Coronary artery (tissue), 2 donors: ENCODE data around the gene ZNF782.
"Not testable (repeated sequence)": the region's sequence is repeated elsewhere in the genome, so short reads cannot be mapped to it uniquely, and the experiment has no call there.

Source experiments
- DNase-seq: peaks from one replicate; pipeline ENCODE4 v3.0.0-alpha.2; 2017; ENCODE audit warnings: low spot score
- H3K27ac ChIP-seq, 2 donors: fragments of 200-600 bp; sonication (generic); one replicate each; pipeline ENCODE4 v1.5.1; 2016 to 2019
- H3K4me3 ChIP-seq: fragments of 200-600 bp; sonication (generic); 2 replicates; pipeline ENCODE4 v1.5.1; 2016; ENCODE audit warnings: mild to moderate bottlenecking, moderate library complexity
- CTCF ChIP-seq: fragments of 200-600 bp; sonication (generic); IDR thresholded peaks from one replicate; pipeline ENCODE4 v1.5.1; 2019; ENCODE audit warnings: antibody characterized with exemption

Gene ZNF782

GRCh38 chr9:96867079-96867804 lies 12.9 kb upstream of the ZNF782 start:
- H3K27ac ChIP-seq = no peak overlapping the region
- TF ChIP-seq CTCF = no peak
- H3K4me3 ChIP-seq = no peak overlapping the region
- no peak for DNase-seq

- H3K27ac ChIP-seq, DNase-seq, H3K4me3 ChIP-seq: not testable (repeated sequence)
Measured at GRCh38 chr9:96865240-96865639, 10.9 kb upstream of the ZNF782 start.

GRCh38 chr9:96859461-96860198 lies 5.3 kb upstream of the ZNF782 start:
- no peak overlapping the region for H3K4me3 ChIP-seq
- H3K27ac ChIP-seq = no peak overlapping the region
- no peak for TF ChIP-seq CTCF
- no peak for DNase-seq

GRCh38 chr9:96858670-96859069 lies 4.4 kb upstream of the ZNF782 start:
- Histone ChIP-seq H3K27ac (no peak overlapping the region), H3K4me3 (no peak overlapping the region)
- DNase-seq = no peak
- no peak for TF ChIP-seq CTCF

GRCh38 chr9:96858018-96858573 lies 3.8 kb upstream of the ZNF782 start:
- no peak for TF ChIP-seq CTCF
- Histone ChIP-seq H3K27ac (no peak overlapping the region), H3K4me3 (no peak overlapping the region)
- DNase-seq = no peak

GRCh38 chr9:96856363-96857286 lies 2.3 kb upstream of the ZNF782 start:
- H3K4me3 ChIP-seq = no peak overlapping the region
- H3K27ac ChIP-seq = no peak overlapping the region
- peak; percentile 56 for TF ChIP-seq CTCF
- DNase-seq = no peak
